ENCODE results near the gene SMIM28. TPM values are rescaled to one million over a fixed set of nuclear protein-coding genes. Genes with fewer than 3 reads are reported as not detected.
A peak's percentile ranks its signal among the peaks of the same experiment; 100 is the strongest.
"Not testable (repeated sequence)": the region's sequence is repeated elsewhere in the genome, so short reads cannot be mapped to it uniquely, and the experiment has no call there.

Gene SMIM28
- total and polyA plus RNA-seq, 2 of the 4 experiments (the other 2 are of a cell fraction) = not detected

DNA sequence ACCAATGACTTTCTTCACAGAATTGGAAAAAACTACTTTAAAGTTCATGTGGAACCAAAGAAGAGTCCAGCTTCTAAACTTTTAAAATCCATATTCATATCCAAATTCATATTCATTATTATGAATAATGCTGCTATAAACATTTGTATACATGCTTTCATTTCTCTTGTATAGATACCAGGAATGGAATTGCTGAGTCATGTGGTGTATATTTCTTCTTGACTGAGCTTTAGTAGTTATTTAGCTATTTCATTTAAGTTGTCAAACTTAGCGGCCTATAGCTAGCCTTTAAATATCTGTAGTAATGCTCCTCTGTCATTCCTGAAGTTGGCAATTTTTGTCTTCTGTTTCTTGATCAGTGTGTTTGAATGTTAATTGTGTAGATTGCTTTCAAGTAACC, 19.8 kb upstream of the SMIM28 start:
- TF ChIP-seq SMC3 (IDR thresholded peaks at IDR 0.05; ENCODE audit: low read depth, low read length) = no peak
- TF ChIP-seq NFE2L2 (IDR thresholded peaks at IDR 0.05; ENCODE audit: low read depth, low read length) = peak; percentile 78
- no peak for TF ChIP-seq POLR2A (IDR thresholded peaks at IDR 0.05; ENCODE audit: low read depth, low read length)
- peak; percentile 35 for TF ChIP-seq MAFK (IDR thresholded peaks at IDR 0.05; ENCODE audit: low read depth, low read length)
- TF ChIP-seq, protein P1, sequence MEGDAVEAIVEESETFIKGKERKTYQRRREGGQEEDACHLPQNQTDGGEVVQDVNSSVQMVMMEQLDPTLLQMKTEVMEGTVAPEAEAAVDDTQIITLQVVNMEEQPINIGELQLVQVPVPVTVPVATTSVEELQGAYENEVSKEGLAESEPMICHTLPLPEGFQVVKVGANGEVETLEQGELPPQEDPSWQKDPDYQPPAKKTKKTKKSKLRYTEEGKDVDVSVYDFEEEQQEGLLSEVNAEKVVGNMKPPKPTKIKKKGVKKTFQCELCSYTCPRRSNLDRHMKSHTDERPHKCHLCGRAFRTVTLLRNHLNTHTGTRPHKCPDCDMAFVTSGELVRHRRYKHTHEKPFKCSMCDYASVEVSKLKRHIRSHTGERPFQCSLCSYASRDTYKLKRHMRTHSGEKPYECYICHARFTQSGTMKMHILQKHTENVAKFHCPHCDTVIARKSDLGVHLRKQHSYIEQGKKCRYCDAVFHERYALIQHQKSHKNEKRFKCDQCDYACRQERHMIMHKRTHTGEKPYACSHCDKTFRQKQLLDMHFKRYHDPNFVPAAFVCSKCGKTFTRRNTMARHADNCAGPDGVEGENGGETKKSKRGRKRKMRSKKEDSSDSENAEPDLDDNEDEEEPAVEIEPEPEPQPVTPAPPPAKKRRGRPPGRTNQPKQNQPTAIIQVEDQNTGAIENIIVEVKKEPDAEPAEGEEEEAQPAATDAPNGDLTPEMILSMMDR (conservative IDR thresholded peaks at IDR 0.05; ENCODE audit: low read depth, low read length) = no peak
- no peak overlapping the region for H4K91ac ChIP-seq (ENCODE audit: insufficient read depth, low read depth, low read length)
- no peak overlapping the region for H2AFZ ChIP-seq (replicated peaks; ENCODE audit: low read length, poor library complexity)
- no peak overlapping the region for H4K8ac ChIP-seq (ENCODE audit: low read depth in 2 of 2, low read length in 2 of 2)
- no peak overlapping the region for H3K4me2 ChIP-seq (ENCODE audit: low read depth, low read length)
- BruUV-seq (replicated peaks) = no TSS peak
- no peak overlapping the region for H3K14ac ChIP-seq (replicated peaks; ENCODE audit: low read depth, low read length)
- no CpG with 5 or more reads among the region's 1 CpG for WGBS, 2 experiments (ENCODE audit: extremely low coverage in 2 of 2, insufficient read length in 1 of 2)
- H2AK5ac ChIP-seq (ENCODE audit: low read depth, low read length) = no peak overlapping the region
- no peaks in the 10 kb centered on the region for H3K9me3 ChIP-seq (ENCODE audit: control insufficient read depth, insufficient read depth, low read length)
- H2BK5ac ChIP-seq (ENCODE audit: low read depth, low read length, poor library complexity, severe bottlenecking) = no peak overlapping the region
- H4K20me1 ChIP-seq (ENCODE audit: insufficient read depth, low read length) = no peaks in the 10 kb centered on the region
- no peak overlapping the region for H3K56ac ChIP-seq (ENCODE audit: extremely low read depth, insufficient read depth, low read length)
- DNase-seq (no peak), ATAC-seq (ENCODE audit: low read depth) (no peak)
- no peak overlapping the region for H3K4ac ChIP-seq (ENCODE audit: low read depth, low read length)
- no peak overlapping the region for H3K4me3 ChIP-seq (ENCODE audit: insufficient read depth, low read depth, low read length)
- dilution Hi-C loops (cut with HindIII; ENCODE audit: low sequenced_read_pairs, unreplicated experiment) (no loop called here), intact Hi-C loops (cut with micrococcal nuclease) (no loop called here), in situ Hi-C loops (cut with MboI; ENCODE audit: low sequenced_read_pairs) (no loop called here)
- H2BK15ac ChIP-seq (ENCODE audit: low read depth, low read length) = no peak overlapping the region
- H2BK20ac ChIP-seq (ENCODE audit: low read depth, low read length) = no peak overlapping the region
- no peaks in the 10 kb centered on the region for H3K79me1 ChIP-seq (ENCODE audit: low read depth in 1 of 2, low read length in 2 of 2)
- H3K36me3 ChIP-seq (ENCODE audit: control insufficient read depth, insufficient read depth, low read length) = no peaks in the 10 kb centered on the region
- H3K23ac ChIP-seq (ENCODE audit: low read depth, low read length) = no peak overlapping the region
- no peak overlapping the region for H4K5ac ChIP-seq (ENCODE audit: low read depth, low read length)
- H3K27me3 ChIP-seq (ENCODE audit: control insufficient read depth, insufficient read depth, low read length) = peaks cover 3% of the 10 kb centered on the region
- no peaks in the 10 kb centered on the region for H3K4me1 ChIP-seq (ENCODE audit: control insufficient read depth, insufficient read depth, low read length)
- POLR2A ChIA-PET (ENCODE audit: unreplicated experiment) = no interaction called here
- H3K18ac ChIP-seq (ENCODE audit: low read depth, low read length) = no peak overlapping the region
- H3K27ac ChIP-seq (ENCODE audit: insufficient read depth, low read length) = no peak overlapping the region
- CTCF ChIA-PET = no interaction called here
- H2BK120ac ChIP-seq (ENCODE audit: low read depth, low read length) = no peak overlapping the region
- no peaks in the 10 kb centered on the region for H3K9me1 ChIP-seq (ENCODE audit: insufficient read depth, low read length)
- H2AK9ac ChIP-seq (replicated peaks; ENCODE audit: low read depth, low read length, poor library complexity) = no peak overlapping the region
- no peak overlapping the region for H3K9ac ChIP-seq (ENCODE audit: low read depth, low read length)

DNA sequence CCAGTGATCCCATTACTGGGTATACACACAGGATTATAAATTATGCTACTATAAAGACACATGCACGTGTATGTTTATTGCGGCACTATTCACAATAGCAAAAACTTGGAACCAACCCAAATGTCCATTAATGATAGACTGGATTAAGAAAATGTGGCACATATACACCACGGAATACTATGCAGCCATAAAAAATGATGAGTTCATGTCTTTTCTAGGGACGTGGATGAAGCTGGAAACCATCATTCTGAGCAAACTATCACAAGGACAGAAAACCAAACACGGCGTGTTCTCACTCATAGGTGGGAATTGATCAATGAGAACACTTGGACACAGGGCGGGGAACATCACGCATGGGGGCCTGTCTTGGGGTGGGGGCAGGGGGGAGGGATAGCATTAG, 9.0 kb upstream of the SMIM28 start:
- in situ Hi-C loops (cut with MboI; ENCODE audit: low sequenced_read_pairs); H3K36me3 ChIP-seq (ENCODE audit: control insufficient read depth, insufficient read depth, low read length); POLR2A ChIA-PET (ENCODE audit: unreplicated experiment); BruUV-seq (replicated peaks); H3K27me3 ChIP-seq (ENCODE audit: control insufficient read depth, insufficient read depth, low read length); H3K9me3 ChIP-seq (ENCODE audit: control insufficient read depth, insufficient read depth, low read length); H2AK9ac ChIP-seq (replicated peaks; ENCODE audit: low read depth, low read length, poor library complexity); ATAC-seq (ENCODE audit: low read depth); H2AFZ ChIP-seq (replicated peaks; ENCODE audit: low read length, poor library complexity); H3K14ac ChIP-seq (replicated peaks; ENCODE audit: low read depth, low read length); H2BK20ac ChIP-seq (ENCODE audit: low read depth, low read length); dilution Hi-C loops (cut with HindIII; ENCODE audit: low sequenced_read_pairs, unreplicated experiment); H2AK5ac ChIP-seq (ENCODE audit: low read depth, low read length); H4K5ac ChIP-seq (ENCODE audit: low read depth, low read length); H3K9ac ChIP-seq (ENCODE audit: low read depth, low read length); H2BK5ac ChIP-seq (ENCODE audit: low read depth, low read length, poor library complexity, severe bottlenecking); H3K27ac ChIP-seq (ENCODE audit: insufficient read depth, low read length); H3K18ac ChIP-seq (ENCODE audit: low read depth, low read length); DNase-seq; H3K79me1 ChIP-seq (ENCODE audit: low read depth in 1 of 2, low read length in 2 of 2); H2BK15ac ChIP-seq (ENCODE audit: low read depth, low read length); H3K4ac ChIP-seq (ENCODE audit: low read depth, low read length); H4K20me1 ChIP-seq (ENCODE audit: insufficient read depth, low read length); H3K56ac ChIP-seq (ENCODE audit: extremely low read depth, insufficient read depth, low read length); intact Hi-C loops (cut with micrococcal nuclease); H4K8ac ChIP-seq (ENCODE audit: low read depth in 2 of 2, low read length in 2 of 2); H3K23ac ChIP-seq (ENCODE audit: low read depth, low read length); H3K4me2 ChIP-seq (ENCODE audit: low read depth, low read length); H4K91ac ChIP-seq (ENCODE audit: insufficient read depth, low read depth, low read length); H2BK120ac ChIP-seq (ENCODE audit: low read depth, low read length); H3K4me1 ChIP-seq (ENCODE audit: control insufficient read depth, insufficient read depth, low read length); H3K9me1 ChIP-seq (ENCODE audit: insufficient read depth, low read length); CTCF ChIA-PET; H3K4me3 ChIP-seq (ENCODE audit: insufficient read depth, low read depth, low read length): not testable (repeated sequence)
- no CpG with 5 or more reads among the region's 8 CpGs for WGBS, 2 experiments (ENCODE audit: extremely low coverage in 2 of 2, insufficient read length in 1 of 2)
